HG03469 (cell line): ENCODE measurements around the gene C14orf39.

Experiments used
- ATAC-seq: cut with Tn5 transposase; IDR thresholded peaks from one replicate; pipeline ENCODE4 v1.9.1; 2021; ENCODE audit warnings: mild to moderate bottlenecking, moderate library complexity, moderate number of reproducible peaks; ENCODE audit not compliant: unreplicated experiment

Gene C14orf39, protein sequence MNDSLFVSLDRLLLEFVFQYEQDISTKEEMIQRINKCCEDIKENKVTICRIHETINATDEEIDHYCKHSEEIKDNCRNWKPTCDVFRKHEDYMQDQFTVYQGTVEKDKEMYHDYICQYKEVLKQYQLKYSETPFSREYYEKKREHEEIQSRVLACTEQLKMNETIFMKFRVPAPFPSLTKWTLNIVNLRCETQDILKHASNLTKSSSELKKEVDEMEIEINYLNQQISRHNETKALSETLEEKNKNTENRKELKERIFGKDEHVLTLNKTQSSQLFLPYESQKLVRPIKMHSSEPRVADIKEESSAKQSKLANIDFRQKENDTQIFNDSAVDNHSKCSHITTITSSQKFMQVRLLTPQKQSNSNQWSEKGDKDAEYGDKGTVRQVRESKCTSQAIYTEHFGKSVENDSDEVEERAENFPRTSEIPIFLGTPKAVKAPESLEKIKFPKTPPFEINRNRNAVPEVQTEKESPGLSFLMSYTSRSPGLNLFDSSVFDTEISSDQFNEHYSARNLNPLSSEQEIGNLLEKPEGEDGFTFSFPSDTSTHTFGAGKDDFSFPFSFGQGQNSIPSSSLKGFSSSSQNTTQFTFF

DNA sequence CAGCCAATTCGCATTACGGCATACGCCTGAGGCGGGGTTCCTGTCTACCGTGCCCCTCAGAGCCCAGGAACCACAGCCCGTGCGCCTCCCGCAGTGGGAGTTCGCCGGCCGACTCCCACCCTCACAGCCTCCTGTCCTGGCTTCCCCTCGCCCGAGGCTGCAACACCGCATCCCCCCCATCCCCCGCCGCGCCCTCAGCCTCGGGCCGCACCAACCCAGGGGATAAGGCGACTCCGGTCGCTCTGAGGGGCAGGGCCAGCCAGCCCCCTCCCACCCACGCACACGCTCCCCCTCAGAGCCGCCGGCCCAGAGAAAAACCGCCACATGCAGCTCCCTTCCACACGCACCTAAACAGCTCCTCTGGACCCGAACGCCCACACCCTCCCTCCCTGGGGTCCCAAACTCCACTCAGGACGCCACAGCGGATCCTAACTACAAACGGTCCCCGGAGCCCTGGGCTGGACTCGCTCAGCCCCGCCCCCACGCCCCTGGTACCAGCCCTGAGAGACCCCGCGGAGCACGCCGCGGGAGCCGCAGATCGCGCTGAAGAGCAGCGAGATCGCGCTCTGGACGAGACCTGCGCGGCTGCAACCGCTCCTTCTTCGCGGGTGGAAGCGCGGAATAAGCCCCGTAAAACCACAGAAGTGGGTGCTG, at the start of gene C14orf39:
C14orf39 (minus strand) TSS at position 466 of the 654 bp plus-strand sequence. CDS start 985 bp downstream, outside the sequence.
- ATAC-seq: no peak

DNA sequence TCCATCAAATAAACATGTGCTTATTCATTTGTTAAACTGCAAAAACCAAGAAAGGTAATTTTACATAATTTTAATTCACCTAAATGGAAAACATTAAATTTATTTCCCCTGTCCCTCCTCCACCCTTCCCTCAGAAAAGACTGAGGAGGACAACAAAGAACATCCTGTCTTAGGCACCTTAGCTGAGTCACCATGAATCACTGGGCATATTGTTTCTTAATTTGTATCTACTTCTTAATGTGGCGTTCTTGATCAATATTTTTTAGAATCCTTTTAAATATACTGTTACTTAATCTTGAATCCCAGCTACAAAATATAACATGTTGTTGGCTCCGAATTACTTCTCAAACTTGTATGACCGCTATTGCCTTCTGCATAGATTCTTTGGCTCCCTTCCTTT, 46.6 kb upstream of the C14orf39 start:
- ATAC-seq: no peak

DNA sequence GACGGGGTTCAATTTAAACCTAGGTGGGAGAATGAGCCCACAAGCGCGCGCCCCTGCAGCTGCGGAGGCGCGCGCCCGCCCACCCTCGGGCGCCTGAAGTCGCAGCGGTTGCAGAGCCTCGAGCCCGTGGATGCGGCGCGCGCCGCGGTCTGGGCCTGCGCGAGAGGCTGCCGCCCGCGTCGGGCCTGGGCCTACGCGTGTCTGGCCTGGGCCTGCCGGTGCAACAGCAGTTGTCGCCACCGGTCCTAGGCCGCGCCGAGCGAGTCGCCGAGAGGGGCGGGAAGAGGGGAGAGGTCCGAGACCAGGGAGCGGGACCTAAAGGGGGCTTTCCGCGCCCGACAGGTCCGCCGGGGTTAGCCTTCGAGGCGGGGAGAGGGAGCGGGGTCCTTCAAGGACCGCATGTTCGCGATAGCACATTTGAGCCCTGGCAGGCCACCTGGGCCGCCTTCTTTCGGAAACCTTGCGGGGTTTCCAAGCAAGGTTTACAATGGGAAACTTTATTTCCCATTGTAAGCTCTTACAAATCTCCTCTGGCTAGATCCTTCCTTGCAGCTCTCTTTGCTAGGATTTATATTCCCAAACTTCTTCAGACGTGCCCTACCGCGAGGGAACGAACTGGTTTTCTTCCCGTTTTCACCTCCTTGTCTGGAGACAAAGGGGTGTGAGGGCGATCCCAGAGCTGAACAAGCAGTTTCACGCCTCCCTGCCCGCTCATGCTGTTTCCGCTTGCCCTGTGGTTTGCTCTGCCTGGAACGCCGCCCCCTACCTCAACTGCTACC, 29.8 kb upstream of the C14orf39 start:
- no peak for ATAC-seq

DNA sequence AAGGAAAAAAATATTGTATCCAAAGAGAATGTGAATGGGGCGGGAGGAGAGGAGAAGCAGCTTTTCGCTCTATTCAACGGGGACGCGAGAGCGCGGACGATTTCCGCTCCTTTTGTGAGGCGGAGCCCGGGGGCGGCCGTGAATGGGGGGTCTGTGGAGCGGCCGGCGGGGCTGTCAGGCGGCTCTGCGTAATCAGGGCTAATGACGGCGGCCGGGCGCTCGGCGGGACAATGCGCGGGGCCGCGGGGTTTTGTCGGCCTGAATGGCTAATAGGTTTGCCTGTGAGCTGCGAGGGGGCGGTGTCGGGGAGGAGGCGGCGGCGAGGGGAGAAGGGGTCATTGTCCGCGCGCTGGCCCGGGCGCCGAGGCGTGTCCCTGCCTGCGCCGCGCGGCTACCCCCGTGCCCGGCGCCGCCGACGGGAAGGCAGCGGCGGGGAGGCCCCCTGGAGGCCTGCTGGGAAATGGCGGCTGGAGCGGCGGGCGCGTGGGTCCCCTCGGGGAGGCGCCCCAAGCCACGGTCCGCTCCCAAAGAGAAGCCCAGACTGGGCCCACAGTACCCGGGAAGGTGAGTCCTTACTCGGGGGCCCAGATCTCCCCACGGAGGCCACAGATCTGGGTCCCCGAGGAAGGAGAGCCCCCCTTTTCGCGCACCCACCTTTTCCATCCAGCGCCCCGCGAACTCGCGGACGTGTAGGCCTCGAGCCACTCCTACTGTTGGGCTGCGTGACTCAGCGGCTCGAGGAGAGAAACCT, 29.1 kb upstream of the C14orf39 start:
- no peak for ATAC-seq

DNA sequence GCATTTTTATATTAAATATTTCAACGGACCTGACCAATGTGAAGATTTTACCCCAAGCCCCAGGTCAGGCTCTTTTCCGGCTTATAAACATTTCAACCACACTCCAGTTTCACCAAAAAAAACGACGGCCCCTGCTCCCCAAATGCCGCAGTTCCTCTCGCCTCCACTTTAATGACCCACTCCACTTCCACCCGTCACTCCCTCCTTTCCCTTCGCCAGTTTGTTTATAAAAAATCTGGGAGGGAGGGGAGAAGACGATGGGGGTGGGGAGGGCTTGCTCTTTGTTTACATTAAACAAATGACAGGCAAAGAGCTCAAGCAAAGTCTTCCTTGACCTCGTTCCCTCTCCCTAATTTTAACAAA, 28.5 kb upstream of the C14orf39 start:
- no peak for ATAC-seq

DNA sequence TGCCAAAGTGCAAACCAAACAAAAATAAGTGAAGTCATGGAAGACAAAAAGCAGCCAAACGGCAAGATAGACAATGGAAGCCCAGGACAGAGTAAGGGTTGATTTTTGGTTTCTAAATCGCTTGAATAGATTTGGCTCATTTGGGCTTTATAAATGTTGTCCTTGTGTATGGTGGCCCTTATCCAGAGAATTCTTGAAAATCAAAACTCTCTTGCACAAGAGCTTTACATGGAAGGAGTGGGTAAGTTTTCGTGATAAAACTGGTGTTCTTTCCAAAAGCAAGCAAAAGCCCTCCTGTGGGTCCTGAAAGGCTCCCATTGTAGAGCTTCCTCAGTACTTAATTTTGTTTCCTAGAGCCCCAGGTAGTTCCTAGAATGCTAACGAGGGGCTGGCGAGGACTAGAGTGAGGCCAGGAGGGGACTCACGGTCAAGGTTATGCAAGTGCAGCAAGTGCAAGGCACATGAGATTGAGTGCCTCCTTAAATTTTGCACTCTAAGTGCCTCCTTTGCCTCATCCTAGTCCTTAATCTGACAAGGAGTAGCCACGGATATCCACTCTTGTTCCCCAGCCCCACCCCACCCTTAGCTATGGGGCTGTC, 27.2 kb upstream of the C14orf39 start:
- ATAC-seq: no peak

DNA sequence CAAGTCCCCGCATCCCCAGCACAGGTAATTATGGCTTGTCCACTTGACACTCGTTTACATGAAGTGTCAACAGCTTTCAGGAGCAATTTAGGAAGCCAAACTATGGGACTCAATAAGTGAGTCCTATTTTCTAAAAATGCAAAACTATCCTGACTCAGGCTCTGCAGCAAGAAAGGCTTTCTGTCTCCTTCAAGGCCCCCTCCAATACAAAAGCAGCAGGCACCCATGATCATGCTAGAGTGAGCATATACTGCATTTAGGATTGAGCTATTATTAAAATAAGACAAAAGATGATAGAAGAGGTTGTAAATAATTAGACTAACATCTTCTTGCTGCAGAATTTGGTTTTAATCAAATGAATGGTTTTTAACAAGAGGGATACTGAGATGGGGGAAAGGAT, 26.3 kb upstream of the C14orf39 start:
- ATAC-seq: no peak

DNA sequence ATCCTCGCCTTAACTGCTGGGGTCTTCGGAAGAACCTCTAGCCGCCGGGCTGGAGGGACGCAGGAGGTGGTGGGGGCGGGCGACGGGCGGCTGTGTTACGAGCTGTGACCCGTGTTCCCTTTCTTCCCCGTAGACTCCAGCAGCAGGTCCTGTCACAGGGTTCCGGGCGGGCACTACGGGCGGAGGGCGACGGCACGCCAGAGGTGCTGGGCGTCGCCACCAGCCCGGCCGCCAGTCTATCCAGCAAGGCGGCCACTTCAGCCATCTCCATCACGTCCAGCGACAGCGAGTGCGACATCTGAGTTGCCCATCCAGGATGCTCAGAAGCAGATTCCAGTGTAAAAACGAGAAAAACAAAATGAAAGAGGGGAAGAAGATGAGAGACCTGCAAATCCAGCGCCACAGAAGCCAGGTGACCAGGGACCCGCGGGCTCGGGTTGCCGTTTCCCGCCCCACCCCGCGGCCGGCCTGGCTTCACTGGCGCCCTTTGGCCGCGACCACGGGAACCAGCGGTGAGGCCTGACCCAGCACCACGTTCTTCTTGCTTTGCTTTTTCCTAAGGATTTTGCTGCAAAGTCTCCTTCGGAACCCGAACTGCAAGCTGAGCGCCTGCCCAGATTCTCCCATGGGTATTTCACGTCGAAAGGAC, 25.2 kb upstream of the C14orf39 start:
- ATAC-seq: no peak

DNA sequence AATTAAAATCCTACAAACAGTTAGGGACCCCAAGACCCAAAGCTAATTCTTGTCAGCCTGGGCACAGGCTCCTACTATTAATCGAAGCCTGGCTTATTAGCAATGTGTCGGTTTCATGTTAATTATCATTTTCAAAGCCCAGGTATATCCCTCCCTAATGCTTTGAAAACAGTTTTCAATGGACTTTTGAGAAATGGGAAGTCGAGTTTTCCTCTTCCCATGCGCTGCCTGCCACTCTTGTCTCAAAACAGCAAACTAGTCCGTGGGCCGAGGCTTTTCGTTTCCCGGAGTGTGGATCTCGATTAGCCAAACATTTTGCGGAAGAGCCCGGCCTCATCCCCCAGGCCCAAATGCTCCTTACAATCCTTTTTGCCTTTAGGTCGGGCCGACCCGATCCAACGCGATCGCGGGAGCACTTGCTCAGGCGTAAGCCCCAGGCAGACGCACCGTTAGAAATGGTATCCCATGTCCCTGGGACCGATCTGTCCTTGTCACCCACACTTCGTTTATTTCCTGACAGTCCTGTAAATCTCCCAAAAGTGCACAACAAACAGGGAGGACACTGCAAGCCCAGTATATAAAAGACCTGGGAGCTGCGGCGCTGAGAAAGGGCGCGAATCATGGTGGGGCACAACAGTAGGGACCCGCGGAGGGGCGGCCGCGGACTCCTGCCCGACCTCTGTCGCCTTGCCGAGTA, 24.5 kb upstream of the C14orf39 start:
- no peak for ATAC-seq

DNA sequence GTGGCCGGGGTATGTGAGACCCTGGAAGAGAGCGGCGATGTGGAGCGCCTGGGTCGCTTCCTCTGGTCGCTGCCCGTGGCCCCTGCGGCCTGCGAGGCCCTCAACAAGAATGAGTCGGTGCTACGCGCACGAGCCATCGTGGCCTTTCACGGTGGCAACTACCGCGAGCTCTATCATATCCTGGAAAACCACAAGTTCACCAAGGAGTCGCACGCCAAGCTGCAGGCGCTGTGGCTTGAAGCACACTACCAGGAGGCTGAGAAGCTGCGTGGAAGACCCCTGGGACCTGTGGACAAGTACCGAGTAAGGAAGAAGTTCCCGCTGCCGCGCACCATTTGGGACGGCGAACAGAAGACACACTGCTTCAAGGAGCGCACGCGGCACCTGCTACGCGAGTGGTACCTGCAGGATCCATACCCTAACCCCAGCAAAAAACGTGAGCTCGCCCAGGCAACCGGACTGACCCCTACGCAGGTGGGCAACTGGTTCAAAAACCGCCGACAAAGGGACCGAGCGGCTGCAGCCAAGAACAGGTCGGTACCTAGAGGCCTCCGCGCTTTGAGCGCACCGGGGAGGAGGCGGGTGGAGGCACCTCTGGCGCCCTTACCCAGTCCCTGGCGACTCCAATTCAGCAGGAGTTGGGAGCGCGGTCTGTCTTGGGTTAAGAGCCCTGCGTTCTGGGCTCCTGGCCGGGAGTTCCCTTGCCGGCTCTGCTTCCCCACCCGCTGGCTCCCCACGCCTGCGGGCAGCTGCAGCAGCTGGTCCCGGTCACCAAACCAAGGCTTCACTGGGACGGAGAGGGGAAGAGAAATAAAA, 23.8 kb upstream of the C14orf39 start:
- ATAC-seq: no peak

DNA sequence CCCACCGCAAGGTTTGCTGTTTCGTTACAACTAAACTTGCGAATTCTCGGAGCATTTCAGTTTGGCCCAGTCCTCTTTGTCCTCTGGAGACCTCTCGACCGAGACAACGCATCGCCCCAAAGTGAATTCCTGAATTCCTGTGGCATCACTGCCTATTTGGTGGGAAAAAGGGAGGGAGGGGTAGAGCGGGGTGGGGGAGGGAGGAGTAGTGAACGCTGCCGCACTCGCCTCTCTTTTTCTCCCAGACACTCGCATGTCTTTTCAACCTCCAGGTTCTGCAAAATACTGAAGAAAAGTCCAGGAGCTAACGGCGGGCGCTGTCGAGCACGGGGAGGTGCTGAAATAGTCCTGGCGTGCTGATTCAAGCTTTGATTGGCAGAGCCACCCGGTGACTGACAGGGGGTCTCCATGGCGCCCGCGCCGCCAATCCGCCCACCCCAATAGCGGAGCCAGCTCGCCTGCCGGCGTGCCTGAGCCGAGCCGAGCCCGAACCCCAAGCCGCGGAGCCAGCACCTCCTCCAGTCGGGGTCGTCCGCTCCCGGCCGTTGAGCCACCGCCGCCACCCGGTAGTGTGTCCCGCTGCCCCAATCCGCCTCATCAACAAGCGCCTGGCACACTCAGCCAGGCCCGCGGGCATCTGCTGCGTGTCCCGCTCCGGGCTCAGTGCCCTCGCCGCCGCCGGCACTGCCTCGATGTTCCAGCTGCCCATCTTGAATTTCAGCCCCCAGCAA, 23.0 kb upstream of the C14orf39 start, which contains the start of gene SIX6:
SIX6 (plus strand) TSS at position 440 of the 731 bp plus-strand sequence; CDS start at position 693, 253 bp downstream.
- no peak for ATAC-seq

DNA sequence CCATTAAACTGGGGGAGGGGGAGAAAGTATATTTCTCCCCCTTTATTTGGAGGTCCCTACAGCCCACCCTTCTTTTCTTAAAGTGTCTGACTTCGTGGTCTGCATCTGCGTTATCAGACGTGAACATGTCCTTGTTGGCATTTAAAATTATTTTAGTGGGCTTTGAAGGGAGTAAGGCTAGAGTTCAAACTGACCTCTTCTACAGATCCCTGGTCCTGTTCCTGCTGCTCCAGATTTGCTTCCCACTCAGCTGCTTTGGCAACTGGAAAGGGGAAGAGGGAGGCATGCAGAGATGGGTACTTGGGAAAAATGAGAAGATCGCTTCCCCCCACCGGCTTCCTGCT, 22.5 kb upstream of the C14orf39 start:
- ATAC-seq: no peak

DNA sequence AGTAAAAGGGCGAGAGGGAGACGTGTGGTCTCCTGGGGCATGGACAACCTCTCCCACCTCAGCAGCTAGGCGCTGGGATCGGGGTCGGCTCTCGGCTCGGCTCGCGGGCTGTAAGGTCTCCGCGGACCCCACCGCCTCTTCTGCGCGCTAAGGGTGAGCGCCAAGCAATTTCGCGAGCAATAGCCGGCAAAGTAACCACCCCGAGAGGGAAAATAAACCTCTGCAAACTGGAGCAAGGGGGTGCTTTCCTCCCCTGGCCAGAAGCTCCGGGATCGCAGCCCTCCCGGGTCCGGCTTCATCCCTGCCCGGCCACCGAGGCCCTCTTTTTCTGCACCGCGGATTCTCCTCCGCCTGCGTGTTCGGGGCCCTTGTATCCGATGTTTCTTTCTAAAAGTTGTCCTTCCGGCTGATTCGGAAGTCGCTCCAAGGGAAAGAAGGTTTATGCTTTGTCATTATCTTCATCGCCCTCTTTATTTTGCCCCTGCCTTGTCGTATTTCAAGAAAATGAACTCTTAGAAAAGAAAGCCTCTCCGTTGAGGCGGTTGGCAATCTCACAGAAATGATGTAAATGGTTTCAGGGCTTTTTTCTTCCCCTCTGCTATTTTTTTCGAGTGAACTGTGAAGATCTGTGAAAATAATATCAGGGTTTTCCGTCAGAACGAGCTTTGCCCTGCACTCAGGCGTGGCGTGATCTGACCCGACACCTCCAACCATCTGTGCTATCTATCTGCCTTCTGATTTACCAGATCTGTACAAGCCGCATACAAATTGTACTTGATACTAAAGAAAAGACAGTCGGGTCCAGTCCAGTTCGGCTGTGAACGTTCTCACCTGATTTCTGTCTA, 21.3 kb upstream of the C14orf39 start:
- no peak for ATAC-seq

DNA sequence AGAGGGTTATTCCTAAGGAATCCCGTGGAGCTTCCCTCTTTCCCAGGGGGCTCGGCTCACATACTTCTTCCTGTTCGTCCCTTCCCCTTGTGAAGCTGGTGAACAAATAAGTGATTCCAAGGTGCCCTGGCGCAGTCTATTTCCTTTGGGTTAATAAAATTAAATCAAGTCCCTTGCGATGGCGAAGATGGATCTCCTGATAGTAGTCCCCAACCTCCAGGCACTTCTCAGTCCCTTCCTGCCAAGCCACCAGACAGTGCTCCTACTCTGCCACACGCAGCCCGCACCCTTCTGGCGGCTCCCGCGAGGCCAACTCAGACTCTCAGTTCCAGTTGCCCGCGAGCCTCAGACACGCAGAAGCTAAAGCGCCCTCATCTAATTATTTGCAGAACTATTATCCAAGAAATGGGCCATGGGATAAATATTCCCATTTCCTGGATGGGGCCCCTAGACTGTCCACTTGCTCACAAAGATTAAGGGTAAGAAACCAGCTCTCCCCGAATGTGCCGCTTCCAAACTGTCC, 20.7 kb upstream of the C14orf39 start:
- no peak for ATAC-seq

DNA sequence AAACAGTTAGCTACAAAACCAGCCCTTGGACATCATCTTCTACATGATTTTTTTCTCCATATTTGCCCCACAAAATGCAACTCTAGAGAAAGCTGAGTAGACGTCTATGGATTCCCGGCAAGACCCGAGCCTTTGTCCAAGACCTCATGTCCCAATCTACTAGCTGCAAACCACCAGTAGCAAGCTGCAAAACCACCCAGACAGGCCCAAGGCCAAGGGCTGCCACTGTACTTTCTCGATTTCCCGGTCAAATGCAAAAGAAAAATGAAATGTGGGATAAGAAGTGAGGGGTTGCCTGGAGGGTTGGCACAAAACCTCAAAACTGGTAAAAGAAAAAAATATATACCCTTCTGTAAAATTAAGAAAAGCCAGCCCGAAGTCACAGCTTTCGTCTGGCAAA, 20.1 kb upstream of the C14orf39 start:
- no peak for ATAC-seq

DNA sequence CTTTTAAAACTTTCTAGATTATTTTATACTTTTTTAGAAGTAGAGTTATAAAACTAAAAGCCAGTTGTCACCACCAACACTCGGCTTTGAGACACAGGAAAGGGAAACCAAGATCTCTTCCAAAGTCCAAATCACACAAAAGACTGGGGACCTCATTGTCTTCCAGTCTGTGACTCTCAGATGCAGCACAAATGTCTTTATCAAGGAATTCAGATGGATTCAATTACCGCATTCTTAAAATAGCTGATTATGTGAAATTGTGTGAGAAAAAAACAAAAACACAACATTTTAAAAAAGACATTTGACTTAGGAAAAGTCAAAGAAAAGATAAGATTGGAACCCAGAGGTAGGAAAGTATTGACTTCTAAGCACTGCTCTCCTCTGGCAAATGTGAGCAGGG, 19.6 kb upstream of the C14orf39 start:
- ATAC-seq: no peak
